GM12892 (cell line): ENCODE measurements around the gene DYNLT4.

Experiments used
- POLR2A ChIP-seq: IDR thresholded peaks from 2 replicates; pipeline ENCODE4 v1.6.1; 2011; ENCODE audit warnings: low read depth, low read length, control low read depth
- POLR2AphosphoS5 ChIP-seq: IDR thresholded peaks from 2 replicates; pipeline ENCODE4 v1.6.1; 2011; ENCODE audit warnings: low read depth, low read length, control low read depth

DNA sequence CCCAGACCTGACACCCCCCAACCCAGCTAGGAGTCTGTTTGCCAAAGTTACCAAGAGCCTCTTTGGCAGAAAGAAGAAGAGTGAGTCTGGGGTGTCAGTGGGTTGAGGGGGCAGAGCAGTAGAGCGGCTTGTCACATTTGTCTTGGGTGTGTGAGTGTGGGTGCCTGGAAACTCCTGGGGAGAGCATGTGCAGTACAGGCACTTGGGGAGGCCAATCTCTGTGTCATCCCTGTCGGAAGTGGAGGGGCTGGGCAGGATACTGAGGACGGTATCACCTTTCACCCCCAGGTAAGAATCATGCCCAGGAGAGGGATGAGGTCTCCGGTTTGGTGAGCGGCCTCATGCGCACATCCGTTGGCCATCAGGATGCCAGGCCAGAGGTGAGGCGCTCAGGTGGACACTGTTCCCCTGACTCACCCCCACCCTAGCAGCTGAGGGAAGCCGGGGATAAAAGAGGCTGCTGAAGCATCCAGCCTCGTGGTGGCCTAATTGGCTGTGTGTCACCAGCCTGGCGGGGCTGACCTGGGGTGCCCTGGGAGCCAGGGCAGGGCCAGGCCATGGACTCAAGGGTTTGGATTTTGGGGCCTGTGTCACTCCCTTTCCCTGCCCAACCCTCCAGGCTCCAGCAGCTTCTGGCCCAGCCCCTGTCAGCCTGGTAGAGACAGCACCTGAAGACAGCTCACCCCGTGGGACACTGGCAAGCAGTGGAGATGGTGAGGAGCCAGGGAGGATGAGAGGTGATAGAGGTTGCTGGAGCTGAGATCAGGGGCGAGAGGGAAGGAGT lies 3.6 kb downstream of the DYNLT4 start:
- TF ChIP-seq POLR2A (no peak), POLR2AphosphoS5 (no peak)
